HG03108 (cell line): Measurements from ENCODE around the gene ACTMAP.

ENCODE experiments used
- ATAC-seq: cut with Tn5 transposase; IDR thresholded peaks from one replicate; pipeline ENCODE4 v1.9.1; 2021; ENCODE audit warnings: moderate library complexity; ENCODE audit not compliant: unreplicated experiment

Gene ACTMAP

GRCh38 chr19:40701758-40702157 lies 48.5 kb downstream of the ACTMAP start:
- no peak for ATAC-seq

GRCh38 chr19:40700083-40700482 lies 50.2 kb downstream of the ACTMAP start:
- ATAC-seq, result no peak

- ATAC-seq, result no peak
Observed at GRCh38 chr19:40697007-40697406, 53.3 kb downstream of the ACTMAP start.

- no peak for ATAC-seq
Observed at GRCh38 chr19:40695881-40696280, 54.4 kb downstream of the ACTMAP start.

GRCh38 chr19:40693896-40694295 lies 56.4 kb downstream of the ACTMAP start:
- ATAC-seq, result no peak

GRCh38 chr19:40693150-40693788 lies 57.0 kb downstream of the ACTMAP start:
- ATAC-seq, result no peak

- ATAC-seq, result no peak
Observed at GRCh38 chr19:40692212-40692551, 58.1 kb downstream of the ACTMAP start.

GRCh38 chr19:40691421-40692211 lies 58.7 kb downstream of the ACTMAP start:
- no peak for ATAC-seq
